GM19397 (cell line): Measurements from ENCODE around the gene LAMP1.
"Not testable (repeated sequence)": the region's sequence is repeated elsewhere in the genome, so short reads cannot be mapped to it uniquely, and the experiment has no call there.

Experiments used
- ATAC-seq: cut with Tn5 transposase; IDR thresholded peaks from one replicate; pipeline ENCODE4 v1.9.1; 2021; ENCODE audit warnings: mild to moderate bottlenecking, moderate library complexity; ENCODE audit not compliant: unreplicated experiment

Gene LAMP1

DNA sequence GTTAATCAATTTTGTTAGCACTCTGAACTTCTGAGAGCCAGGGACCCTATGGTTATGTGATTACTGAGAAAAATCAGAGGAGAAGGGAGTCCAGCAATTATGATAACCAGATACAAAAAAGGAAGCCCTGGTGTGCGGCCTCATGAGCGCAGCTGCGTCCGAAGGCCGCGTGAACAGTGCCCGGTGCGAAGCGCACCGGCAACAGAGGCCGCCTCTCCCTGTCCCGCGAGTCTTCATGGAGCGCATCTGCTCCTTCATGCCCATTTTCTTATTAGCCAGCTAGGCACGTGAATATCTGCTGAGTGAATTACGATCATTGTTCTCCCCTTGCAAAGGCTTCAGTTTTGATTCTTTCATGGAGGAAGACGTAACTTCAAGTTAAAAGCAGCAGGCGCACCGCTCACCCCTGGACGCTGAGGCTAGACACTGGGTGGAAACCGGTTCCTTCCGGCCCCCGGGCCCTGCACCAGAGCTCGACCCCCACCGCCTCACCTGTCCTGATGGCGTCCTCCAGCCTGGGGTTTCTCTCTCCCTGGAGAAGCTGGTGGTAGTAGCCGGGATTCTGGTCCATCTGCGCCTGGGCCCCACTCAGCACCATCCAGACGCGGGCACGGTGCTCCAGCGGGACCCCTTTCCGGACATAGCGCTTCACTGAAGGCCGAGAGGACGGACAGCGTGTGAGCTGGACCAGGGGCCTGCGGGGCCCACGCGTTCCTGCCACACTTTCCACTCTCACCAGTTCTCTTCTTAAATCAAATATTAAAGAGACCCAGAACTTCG lies 58.0 kb downstream of the LAMP1 start:
- ATAC-seq = no peak

DNA sequence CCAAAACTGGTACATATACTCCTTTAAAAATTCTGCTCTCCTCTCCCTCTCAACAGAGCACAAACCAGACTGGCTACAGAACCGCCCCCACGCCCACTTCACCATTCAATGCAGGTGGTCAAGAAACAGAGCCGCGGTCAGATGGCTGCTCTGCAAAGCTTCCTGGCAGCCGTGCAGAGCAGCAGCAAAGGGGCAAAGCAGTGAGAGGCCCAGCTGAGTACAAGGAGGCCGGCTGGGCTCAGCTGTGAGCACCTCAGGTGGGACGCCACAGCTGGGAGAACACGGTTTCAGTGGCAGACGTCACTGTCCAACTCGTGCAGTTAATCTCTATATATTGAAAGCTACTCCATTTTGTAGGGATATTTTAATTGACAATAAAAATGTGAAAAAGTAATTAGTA lies 58.6 kb downstream of the LAMP1 start:
- no peak for ATAC-seq

- ATAC-seq = no peak
Observed at GRCh38 chr13:113356596-113356995, 59.6 kb downstream of the LAMP1 start.

- ATAC-seq = no peak
Observed at GRCh38 chr13:113357529-113357928, 60.5 kb downstream of the LAMP1 start.

DNA sequence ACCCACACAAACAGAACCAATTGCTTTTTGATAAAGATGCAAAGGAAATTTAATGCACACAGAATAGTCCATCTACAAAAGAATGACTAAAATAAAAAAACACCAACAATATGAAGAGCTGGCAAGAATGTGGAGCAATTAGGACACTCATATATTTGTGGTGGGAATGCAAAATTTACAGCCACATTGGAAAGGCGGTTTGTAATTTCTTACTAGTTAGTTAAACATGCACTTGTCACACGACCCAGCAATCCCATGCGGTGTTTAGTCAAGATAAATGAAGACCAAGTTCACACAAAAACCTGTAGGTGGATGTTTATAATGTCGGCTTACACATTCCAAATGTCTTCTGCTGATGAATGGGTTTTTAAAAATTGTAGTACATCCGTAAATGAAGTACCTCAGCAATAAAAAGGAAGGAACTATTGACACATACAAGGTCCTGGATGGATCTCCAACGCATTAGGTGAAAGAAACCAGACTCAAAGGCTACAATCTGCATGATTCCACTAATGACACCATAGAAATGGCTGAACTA lies 61.7 kb downstream of the LAMP1 start:
- no peak for ATAC-seq

GRCh38 chr13:113359571-113359970 lies 62.5 kb downstream of the LAMP1 start:
- no peak for ATAC-seq

DNA sequence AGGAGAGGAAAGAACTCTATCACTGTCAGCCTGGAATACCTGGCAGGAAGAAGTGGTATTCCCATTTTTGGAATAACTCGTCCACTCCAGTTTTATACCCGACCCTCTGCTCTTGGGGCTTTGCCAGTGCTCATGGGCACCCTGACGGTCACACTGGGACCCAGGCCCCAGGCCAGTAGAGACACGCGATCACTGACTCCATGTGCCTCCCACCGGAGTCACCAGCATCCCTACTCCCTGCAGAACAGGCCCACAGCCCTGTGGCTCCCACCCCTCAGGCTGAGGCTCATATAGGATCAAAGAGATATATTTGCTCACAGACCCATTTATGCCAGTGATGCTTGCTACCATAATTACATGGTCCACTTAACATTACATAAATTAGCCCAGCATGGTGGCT lies 63.4 kb downstream of the LAMP1 start:
- no peak for ATAC-seq

DNA sequence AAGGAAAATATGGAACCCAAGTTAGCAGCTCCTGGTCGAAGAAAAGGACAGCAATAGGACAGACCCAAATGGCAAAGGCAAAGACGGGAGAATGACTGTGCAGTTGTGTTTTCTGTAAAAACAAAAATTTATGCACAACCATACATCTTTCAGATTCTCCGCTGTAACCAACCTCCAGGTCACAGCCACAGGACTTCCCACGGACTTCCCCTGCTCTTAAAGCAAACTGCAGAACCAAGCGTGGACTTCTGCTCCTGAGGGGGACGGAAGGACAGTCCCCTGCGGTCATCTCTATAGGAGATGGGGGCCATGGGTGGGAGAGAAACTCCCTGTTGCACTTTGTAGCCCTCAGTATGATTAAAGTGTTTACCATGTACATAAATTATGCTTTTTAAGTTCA lies 64.4 kb downstream of the LAMP1 start:
- ATAC-seq = no peak

- no peak for ATAC-seq
Observed at GRCh38 chr13:113364311-113364889, 67.4 kb downstream of the LAMP1 start.

- ATAC-seq = no peak
Observed at GRCh38 chr13:113364901-113365582, 68.0 kb downstream of the LAMP1 start.

DNA sequence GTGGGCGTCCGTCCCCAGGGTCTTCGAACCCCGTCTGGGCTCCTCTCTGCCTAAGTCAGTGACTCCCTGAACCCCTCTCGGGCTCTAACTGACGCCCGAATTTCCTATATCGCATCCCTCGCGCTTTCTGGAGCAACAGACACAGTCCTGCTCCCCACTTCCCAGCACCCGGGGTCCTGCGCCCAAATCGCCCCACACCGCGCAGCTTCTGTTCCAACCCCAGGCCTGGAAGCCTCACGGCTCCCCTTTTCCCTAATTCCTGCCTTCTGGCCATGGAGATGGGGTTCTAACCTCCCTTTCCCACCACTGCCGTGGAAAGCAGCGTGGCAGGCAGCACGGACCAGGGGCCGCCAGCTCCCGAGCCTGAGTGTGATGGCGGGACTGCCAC lies 68.5 kb downstream of the LAMP1 start:
- no peak for ATAC-seq

- ATAC-seq = no peak
Observed at GRCh38 chr13:113365971-113366588, 69.0 kb downstream of the LAMP1 start.

DNA sequence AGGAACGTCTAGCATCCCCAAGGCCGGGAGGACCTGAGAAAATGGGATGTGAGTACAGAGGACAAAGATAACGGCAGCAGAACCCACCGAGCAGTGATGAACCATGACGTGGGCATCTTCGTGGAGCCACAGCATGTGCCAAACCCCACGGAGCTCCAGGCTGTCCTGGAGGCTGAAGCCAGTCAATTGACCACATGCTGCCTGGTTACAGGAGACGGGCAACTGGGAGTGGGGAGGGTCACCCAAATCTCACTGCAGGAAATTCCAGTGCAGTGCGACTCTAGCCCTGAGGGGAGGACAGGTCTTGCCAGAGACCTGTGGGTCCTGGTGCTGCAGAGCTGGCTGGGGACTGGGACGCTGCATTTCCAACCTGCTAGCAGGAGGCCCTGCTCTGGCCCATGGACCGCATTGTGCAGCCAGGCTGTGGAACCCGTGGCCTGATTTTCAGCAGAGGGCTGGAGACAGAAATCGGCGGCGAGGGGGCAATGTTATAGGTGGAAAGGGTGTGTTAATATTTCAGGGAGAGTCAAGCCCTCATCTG lies 70.1 kb downstream of the LAMP1 start:
- ATAC-seq = no peak

DNA sequence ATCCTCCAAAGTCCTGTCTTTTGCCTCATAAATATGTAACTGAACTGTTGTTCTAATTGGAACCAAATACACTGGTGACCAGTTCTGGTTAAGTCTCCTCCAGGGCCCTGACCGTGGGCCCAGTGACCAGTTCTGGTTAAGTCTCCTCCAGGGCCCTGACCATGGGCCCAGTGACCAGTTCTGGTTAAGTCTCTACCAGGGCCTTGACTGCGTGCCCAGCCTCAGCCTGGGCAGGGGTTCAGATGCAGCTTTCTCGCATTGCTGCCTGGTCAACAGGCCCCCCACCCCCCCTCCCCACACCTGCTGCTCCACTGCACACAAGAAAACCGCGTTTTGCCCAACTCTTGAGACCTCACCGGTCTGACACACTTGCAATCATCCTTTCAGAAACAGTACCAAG lies 70.7 kb downstream of the LAMP1 start:
- no peak for ATAC-seq

DNA sequence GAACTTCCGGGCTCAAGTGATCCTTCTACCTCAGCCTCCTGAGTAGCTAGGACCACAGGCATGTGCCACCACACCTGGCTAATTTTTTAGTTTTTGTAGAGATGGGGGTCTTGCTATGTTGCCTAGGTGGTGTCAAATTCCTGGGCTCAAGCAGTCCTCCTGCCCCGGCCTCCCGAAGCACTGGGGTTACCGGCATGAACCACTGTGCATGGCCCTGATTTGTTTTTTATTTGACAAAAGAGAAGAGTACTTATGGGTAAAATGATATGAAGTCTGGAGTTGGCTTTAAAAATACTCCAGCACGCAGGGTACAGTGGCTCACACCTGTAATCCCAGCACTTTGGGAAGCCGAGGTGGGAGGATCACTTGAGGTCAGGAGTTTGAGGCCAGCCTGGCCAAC lies 71.3 kb downstream of the LAMP1 start:
- not testable (repeated sequence) for ATAC-seq

DNA sequence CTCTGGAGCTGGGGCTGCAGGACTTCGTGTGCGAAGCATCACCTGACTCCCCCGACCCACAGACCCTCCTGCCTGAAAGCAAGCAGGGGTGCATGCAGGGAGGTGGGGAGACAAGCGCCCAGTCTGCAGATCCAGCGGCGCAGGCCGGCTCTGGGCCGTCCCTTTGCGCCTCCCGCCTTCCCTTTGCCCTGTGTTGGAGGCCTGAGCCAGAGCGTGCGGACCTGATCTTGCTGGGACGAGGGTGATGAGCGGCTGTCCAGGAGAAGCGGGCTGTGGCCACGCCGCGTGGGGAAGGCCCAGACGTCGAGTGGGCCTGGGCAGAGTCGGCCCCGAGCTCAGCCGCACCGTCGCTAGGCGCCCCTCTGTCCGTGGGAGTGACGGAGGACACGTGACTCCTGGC lies 72.2 kb downstream of the LAMP1 start:
- no peak for ATAC-seq

DNA sequence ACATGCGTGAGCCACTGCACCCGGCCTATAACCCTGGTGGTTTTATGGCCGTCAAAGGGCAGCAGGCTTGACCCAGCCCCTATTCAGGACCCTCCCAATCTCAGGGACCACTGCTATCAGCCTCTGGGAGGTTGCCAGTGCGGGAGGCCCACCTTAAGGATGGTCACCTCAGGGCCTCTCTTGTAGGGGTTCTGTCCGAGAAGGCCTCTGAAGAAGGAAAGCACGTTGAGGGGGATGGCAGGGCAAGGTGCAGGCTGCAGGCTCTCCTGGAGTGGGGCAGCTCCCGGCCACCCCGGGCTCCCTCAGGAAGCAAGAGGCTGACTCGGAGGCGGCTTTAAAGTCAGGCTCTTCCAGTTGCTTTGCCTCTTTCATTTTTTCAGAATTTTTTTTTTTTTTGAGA lies 72.8 kb downstream of the LAMP1 start:
- no peak for ATAC-seq

DNA sequence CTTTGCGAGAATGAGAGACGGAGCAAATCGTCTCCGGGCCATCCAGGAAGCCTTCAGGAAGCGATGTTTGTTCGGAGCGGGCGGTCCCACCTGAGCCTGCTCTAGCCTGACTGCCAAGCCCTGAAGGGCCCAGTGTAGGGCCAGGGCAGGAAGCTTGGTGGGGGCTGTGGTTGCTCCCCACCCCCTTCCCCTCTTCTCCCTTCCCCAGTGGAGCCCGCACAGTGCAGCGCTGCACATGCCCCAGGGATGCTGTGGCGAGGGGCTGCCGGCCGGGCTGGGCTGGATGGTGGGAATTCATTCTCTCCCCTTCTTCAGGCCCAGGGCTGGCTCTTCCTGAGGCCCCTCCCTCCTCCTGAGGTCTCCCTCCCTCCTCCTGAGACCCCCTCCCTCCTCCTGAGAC lies 74.0 kb downstream of the LAMP1 start:
- ATAC-seq = no peak

DNA sequence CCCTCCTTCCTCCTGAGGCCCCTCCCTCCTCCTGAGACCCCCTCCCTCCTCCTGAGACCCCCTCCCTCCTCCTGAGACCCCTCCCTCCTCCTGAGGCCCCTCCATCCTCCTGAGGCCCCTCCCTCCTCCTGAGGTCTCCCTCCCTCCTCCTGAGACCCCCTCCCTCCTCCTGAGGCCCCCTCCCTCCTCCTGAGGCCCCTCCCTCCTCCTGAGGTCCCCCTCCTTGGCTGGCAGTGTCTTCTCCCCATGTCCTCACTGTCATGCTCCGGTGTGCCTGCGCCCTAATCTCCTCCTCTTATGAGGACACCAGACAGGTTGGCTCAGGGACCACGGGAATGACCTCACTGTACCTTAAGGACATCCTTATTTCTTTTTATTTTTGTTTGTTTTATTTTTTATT lies 74.7 kb downstream of the LAMP1 start:
- not testable (repeated sequence) for ATAC-seq
